Kidney epithelial cell (primary cell): ENCODE results near the gene CTR9. TPM values are rescaled to one million over a fixed set of nuclear protein-coding genes. Genes with fewer than 3 reads are reported as not detected.

ENCODE experiments used
- DNase-seq: peaks from one replicate; pipeline ENCODE4 v3.0.0-alpha.2; 2010; ENCODE audit warnings: low read depth
- H3K27me3 ChIP-seq: 2 replicates; pipeline ENCODE4 v1.6.0; 2011; ENCODE audit warnings: low read length; ENCODE audit not compliant: control insufficient read depth, insufficient read depth
- H3K36me3 ChIP-seq: 2 replicates; pipeline ENCODE4 v1.5.1; 2011; ENCODE audit warnings: low read length; ENCODE audit not compliant: control insufficient read depth, insufficient read depth
- H3K4me3 ChIP-seq: 2 replicates; pipeline ENCODE4 v1.5.1; 2011; ENCODE audit warnings: low read depth, mild to moderate bottlenecking, control low read depth, low read length
- total RNA-seq: library from RNA; depleted of rRNA; stranded (reverse); fragments of >200 nt; gene quantifications from 2 replicates; pipeline ENCODE4 v1.2.3, GENCODE V29; 2015
- TF ChIP-seq, protein P1 (sequence below): IDR thresholded peaks from 2 replicates; pipeline ENCODE4 v1.5.1; 2011; ENCODE audit warnings: mild to moderate bottlenecking, moderate library complexity, low read length, control low read depth, inconsistent platforms; ENCODE audit not compliant: insufficient read depth, poor library complexity, severe bottlenecking

Gene CTR9
- total RNA-seq, result 21.7 and 23.1 TPM in 2 replicates

GRCh38 chr11:10750838-10751580, at the start of gene CTR9:
Gene CTR9, plus strand, starts transcription at chr11:10751246. Its CDS starts 167 bp downstream, at chr11:10751413.
- no peaks in the 10 kb centered on the region for H3K36me3 ChIP-seq
- TF ChIP-seq, protein P1, sequence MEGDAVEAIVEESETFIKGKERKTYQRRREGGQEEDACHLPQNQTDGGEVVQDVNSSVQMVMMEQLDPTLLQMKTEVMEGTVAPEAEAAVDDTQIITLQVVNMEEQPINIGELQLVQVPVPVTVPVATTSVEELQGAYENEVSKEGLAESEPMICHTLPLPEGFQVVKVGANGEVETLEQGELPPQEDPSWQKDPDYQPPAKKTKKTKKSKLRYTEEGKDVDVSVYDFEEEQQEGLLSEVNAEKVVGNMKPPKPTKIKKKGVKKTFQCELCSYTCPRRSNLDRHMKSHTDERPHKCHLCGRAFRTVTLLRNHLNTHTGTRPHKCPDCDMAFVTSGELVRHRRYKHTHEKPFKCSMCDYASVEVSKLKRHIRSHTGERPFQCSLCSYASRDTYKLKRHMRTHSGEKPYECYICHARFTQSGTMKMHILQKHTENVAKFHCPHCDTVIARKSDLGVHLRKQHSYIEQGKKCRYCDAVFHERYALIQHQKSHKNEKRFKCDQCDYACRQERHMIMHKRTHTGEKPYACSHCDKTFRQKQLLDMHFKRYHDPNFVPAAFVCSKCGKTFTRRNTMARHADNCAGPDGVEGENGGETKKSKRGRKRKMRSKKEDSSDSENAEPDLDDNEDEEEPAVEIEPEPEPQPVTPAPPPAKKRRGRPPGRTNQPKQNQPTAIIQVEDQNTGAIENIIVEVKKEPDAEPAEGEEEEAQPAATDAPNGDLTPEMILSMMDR, result peak; percentile 38
- DNase-seq, result peak; percentile 71
- no peaks in the 10 kb centered on the region for H3K27me3 ChIP-seq
- peak within 1 kb of the TSS; percentile 74 for H3K4me3 ChIP-seq

- TF ChIP-seq, protein P1, result no peak
- no peaks in the 10 kb centered on the region for H3K36me3 ChIP-seq
- no peak for DNase-seq
- H3K4me3 ChIP-seq, result no peak overlapping the region
- no peaks in the 10 kb centered on the region for H3K27me3 ChIP-seq
Observed at GRCh38 chr11:10701982-10702381, 49.1 kb upstream of the CTR9 start.

DNA sequence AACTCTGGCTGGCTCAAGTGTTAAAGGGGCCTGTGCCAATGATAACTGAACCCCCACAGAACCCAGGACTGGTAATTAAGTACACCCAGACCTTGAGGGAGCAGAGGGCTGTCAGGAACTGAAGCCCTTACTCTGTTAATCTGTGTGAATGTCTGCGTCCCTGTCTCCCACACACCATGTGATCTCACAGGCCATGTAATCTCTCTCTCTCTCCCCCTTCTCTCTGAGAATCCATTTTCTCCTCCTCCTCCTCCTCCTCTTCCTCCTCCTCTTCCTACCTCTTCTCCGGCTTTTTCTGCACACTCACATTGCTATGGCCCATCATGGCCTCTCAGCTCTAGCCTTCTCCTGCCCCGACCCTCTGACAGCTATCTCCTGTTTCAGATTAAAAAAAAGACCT, 42.9 kb upstream of the CTR9 start:
- no peak for DNase-seq
- H3K27me3 ChIP-seq, result peaks cover 4% of the 10 kb centered on the region

DNA sequence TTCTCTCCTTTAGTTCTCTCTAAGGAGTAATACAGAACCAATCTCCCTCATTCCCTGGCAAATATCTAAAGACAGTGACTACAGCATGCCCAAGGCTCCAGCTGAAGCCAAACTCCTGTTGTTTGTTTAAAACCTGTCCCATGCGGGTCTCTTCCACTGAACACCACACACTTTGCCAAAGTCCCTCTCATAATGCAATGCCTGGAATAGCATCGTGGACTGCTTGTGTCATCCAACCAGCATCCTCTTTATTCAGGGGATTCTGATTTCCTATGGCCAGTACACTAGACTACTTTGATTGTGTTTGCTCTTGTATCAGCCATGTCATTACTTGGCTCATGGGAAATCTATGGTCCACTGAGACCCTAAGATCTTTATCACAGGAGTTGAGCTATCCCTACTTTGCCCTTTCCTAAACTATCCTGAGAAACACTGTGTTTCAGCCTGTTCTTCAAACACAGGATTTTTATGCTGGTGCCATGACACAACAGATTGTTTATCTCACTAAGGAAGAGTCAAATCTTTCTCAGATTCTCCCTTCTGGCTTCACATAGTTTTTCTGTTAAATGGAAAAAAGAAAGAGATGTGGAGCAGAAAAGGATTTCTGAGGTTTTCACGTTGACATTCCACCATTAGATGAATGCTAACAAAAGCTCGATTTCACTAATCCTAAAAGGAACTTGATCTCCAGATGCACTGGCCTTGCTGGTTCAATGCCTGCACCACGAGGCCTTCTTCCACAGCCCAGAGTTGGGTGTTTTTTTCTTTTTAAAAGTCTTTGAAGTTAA, 41.6 kb upstream of the CTR9 start:
- peaks cover 4% of the 10 kb centered on the region for H3K27me3 ChIP-seq
- no peaks in the 10 kb centered on the region for H3K36me3 ChIP-seq
- no peak overlapping the region for H3K4me3 ChIP-seq
- TF ChIP-seq, protein P1, result no peak
- no peak for DNase-seq

More for the DNA sequence above, 42.9 kb upstream of the CTR9 start:
- Histone ChIP-seq H3K36me3 (no peaks in the 10 kb centered on the region), H3K4me3 (no peak overlapping the region)
- TF ChIP-seq, protein P1, result no peak

DNA sequence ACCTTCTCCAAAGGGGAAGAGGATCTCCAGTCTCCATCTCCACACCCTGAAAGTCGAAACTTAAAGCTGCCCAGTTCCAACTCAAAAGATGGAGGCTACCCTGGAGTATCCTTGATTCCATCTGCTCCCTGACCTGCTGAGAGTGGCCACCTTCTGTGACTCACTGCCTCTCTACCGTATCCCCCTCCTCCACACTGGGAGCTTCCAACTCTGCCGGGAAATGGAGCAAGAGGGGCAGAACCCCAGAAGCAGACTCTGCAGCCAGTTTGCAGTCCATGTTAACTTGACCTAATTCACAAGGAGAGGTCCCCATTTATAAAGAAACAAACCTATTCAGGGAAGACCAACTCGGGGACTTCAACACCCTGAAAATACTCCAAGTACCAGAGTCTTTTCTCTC, 35.5 kb upstream of the CTR9 start:
- no peaks in the 10 kb centered on the region for H3K27me3 ChIP-seq
- TF ChIP-seq, protein P1, result no peak

More for the DNA sequence above, 35.5 kb upstream of the CTR9 start:
- no peak for DNase-seq
- Histone ChIP-seq H3K4me3 (no peak overlapping the region), H3K36me3 (no peaks in the 10 kb centered on the region)
